Iris pigment epithelial cell (primary cell): Measurements from ENCODE around the gene MGAM2.

Experiments used
- DNase-seq: peaks from one replicate; pipeline ENCODE4 v3.0.0-alpha.2; 2011; ENCODE audit warnings: low read depth

MGAM2 gene

DNA sequence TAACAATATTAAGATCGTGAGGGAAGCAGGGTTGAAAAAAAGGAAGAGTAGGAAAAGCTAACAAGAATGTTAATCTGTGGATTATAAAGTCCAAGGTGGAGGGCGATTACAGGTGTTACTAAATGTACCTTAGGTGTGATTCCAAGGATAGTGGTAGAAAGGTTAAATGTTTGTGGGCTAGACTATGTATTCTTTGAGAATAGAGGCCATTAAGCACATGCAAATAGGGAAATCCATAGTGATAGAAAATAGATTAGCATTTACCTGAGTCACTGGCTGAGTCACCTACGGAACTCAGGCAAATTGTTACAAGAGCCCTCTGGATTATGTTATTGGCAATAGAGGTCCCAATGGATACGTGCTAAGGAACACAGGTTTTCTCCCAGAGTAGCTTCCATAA lies 9.0 kb downstream of the MGAM2 start:
- no peak for DNase-seq

DNA sequence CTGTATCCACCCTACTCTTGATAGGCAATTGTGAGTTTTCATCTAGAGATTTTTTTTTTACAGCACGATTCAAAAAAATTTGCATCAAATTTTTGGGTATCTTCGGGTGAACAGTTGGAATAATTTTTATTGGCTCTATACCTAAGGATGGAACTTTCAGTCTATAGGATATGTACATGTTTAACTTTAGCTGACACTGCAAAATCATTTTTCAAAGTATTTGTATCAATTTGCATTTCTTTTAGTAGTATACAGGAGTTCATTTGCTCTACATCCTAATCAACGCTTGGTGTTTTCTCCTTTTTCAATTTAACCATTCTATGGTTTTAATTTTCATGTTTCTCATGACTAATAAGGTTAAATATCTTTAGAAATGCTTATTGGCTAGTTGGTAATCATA lies 11.7 kb downstream of the MGAM2 start:
- no peak for DNase-seq

DNA sequence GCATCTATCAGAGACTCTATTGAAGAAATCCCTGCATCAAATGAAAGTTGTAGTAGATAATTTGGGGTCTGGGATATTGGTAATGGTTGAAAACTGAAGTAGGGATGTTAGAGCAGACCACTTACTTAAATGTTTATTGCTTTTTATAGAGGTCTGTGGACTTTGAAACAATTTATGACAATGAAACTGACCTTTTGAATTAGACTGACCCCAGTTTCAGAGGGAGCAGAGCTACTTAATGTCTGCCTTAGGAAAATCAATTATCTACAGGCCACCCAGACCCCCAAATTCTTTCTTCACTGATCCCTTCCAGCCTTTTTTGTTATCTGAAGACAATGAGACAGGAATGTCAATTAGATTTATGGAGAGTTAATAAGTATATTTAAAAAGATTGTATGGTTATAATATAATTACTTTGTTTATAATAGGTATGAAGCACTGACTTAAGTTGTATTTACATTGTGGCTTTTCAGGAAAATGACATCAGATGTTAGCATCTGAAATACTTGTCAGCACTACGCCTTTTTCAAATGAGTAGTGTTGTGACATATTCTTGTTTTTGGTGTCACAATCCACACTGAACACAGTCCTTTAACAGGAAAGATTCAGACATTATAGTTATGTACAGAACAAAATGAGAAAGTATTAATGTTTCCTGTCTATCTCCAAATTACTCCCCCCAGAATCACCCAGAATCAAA lies 13.9 kb downstream of the MGAM2 start:
- no peak for DNase-seq

DNA sequence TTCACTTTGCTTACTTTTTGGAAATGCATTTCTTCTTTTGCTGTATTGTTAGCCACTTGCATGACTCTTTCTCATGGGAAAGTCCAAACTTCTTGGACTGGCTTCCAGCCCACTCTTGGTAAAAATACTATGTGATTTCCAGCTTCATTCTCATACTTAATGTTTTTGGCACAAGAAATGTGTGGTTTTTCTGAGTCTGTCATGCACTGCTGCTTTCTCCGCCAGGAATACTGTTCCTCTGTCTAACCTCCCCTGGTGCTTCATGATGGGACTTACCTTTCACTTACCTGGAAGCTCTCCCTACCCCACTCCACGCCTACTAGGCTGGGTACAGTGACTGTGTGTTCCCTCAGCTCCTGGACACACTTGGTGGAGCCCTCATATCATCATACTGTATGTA lies 18.7 kb downstream of the MGAM2 start:
- no peak for DNase-seq

DNA sequence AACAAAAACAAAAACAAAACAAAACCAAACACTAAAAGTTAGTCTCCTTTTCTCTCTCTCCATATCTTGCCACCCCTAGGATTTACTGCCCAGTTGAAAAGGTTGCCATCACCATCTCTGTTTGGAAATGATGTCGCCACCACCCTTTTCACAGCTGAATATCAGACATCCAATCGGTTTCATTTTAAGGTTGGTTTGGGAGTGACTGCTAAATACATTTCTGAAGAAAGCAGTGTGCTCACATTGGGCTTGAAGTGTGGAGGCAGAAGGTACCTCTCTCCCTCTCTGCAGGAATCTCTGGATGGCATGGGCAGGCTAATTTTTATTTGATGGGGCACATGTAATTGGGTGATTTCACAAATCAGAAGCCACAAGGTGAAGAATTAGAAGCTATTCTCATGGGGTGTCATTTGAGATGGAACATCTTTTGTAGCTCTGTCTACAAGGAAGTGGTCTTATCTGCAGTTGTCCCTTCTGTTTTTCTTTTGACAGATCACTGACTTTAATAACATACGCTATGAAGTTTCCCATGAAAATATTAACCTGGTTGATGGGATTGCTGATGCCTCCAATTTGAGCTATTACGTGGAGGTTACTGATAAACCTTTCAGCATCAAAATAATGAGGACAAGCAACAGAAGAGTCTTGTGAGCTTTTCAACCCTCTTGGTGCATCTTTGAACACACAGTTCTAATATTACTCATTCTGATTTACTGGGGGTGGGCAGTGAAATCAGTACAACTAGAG lies 20.1 kb downstream of the MGAM2 start:
- no peak for DNase-seq

DNA sequence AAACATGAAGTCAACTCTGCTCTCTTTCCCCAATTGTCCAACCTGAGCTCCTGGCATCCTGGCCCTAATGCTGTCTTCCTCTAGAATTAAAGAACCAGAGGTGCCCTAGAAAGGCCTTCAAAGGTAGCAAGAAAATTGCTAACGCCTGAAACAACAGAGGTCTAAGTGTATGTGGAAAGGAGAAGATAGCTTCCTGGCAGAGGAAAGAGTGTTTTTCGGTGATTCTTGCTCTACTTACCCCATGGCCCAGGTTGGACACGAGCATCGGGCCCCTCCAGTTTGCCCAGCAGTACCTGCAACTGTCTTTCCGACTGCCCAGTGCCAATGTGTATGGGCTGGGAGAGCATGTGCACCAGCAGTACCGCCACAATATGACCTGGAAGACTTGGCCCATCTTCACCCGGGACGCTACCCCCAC lies 22.2 kb downstream of the MGAM2 start:
- no peak for DNase-seq

DNA sequence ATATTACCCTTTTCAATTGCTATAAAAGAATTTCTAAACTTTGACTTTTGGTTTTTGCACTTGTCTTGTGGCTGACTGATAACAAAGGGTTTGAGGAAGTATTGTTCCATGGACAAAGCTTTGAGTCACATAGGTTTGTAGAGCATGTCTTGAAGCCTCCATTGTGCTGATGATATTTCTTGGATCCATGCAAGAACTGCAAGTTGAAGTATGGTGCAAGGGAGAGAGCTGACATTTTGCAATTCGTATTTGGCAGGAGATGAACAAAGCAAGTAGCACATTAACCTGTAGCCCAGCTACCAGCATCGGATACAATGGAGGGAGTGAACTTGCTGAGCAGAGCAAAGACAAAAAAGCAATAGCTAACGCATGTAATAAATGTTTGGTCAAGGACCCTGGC lies 23.4 kb downstream of the MGAM2 start:
- no peak for DNase-seq

DNA sequence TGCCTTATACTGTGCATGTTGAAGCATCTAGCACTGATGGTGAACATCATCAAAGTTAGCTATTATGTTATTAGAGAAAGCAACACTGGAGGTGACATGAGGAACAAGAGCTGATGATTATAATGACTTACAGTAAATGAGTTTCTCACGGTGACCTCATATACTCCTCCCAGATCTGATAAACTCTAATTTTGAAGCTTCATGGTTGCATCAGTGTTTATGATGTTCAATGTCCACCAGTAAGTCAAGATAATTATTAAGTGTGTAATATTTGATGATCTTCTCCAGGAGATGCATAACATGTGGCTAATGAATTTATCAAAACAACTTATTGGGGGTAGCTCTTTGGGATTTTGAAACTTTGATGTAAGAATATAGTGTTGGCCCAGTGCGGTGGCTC lies 27.5 kb downstream of the MGAM2 start:
- DNase-seq, result no peak

DNA sequence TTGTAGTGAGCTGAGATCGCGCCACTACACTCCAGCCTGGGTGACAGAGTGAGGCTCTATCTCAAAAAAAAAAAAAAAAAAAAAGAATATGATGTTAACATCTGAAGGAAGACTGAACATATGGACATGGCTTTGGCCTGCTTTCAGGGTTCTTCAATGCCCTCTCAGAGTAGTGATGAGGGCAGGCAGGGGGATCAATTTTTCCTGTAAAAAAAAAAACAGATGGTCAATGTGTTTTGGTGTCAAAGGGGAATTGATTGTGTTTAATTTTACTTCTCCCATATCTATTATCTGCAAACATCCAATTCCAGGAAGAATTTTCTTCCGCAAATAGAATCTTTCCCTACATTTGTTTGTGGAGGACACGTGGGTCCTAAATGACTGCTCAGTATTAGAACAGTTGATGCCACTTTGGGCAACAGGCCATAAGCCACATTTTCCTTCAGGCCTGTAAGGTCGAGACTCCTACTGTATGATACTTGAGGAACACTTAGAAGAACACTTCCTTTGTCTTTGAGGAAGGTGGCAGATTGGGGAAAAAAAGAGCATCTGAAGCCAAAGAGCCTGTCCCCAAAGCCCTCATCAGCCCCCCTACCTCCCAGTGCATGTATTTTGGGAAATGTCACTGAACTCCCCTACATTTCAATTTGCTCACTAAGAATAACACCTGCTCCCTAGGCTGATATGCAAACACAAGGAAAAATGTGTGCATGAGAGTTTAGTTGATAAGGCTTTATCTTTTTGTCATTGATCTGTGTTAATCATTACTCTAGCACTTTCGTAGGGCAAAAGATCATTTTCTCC lies 28.3 kb downstream of the MGAM2 start:
- DNase-seq, result no peak

DNA sequence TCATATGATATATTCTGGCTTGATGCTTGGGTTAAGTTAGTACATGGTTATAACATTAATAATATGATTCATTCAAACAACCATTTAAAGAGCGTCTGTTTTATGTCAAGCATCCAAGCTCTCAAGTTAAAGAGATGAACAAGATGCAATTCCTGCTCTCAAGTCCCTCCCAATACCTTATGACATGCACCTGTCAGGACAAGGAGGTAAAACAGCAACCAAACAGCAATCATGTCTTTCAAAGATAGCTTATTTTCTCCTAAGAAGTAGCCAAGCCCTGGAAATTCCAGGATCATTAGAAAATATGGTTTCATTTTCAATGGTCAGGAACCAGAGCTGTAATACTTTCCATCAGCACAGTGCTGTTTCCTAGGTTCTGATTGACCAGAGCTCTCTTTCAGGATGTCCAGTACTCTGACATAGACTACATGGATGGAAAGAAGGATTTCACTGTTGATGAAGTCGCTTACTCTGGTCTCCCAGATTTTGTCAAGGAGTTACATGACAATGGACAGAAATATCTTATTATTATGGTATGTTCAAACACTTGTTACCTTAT lies 29.0 kb downstream of the MGAM2 start:
- DNase-seq, result no peak

DNA sequence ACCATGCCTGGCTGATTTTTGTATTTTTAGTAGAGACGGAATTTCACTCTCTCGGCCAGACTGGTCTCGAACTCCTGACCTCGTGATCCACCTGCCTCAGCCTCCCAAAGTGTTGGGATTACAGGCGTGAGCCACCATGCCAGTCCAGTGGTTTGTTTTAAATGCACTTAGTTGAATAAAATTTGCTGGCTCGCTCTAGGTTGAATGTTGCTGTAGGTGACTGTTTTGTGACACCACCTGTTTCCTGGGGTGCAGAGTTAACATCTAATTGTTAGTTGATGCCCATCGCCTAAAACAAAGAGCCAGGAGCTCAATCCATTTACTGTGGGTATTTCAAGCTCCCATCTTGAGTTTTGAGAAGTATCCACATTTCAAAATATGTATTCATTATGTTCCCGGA lies 31.2 kb downstream of the MGAM2 start:
- DNase-seq, result no peak

DNA sequence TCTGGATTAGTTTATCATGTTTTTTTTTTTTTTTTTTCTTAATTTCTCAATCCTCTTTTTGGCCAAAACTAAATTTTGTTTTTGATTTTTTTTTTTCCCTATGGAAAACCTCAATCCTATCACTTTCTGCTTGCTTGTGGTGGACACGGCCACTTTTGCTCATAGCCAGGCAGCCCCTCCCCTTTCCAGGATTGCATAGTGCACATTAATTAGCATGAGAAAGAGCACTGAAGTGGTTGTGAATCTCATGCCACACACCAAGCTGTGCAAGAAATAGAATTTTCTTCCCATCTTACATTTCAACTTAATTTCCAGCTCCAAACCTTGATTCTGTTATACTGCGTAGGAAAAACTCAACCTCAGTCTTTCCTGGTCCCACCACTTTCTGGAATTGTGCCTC lies 34.6 kb downstream of the MGAM2 start:
- no peak for DNase-seq

DNA sequence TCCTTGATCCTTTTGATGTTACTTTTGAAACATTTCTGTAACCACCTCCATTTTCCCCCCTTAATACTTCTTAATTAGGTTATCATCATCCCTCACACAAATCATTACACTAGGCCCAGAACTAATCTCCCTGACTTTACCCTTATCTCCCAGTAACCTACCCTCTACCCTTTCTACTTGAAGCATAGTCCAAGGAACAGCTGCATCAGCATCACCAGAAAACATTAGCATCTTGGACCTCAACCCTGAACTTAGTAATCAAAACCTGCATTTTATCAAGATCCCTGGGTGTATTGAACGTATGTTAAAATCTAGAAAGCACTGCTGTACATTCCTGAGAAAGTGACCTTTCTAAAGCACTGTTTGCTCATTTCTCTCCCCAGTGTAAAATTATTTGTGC lies 38.8 kb downstream of the MGAM2 start:
- no peak for DNase-seq

DNA sequence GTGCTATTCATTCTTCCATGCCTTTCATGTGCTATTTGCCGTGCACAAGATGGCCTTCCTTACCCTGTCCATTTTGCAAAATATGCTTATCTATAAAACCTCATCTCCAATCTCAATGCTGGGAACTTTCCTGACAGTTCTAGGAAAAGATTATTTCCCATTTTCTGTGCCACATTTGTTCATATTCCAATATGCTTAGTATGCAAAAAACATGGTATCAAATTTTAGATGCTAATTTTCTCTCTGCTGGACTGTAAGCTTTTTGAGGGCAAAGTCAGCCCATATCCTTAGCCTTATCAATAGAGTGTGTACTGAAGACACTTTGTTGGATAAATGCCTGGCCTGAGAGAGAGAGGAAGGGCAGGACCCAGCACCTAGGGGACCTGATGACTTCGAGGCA lies 39.4 kb downstream of the MGAM2 start:
- DNase-seq, result no peak

DNA sequence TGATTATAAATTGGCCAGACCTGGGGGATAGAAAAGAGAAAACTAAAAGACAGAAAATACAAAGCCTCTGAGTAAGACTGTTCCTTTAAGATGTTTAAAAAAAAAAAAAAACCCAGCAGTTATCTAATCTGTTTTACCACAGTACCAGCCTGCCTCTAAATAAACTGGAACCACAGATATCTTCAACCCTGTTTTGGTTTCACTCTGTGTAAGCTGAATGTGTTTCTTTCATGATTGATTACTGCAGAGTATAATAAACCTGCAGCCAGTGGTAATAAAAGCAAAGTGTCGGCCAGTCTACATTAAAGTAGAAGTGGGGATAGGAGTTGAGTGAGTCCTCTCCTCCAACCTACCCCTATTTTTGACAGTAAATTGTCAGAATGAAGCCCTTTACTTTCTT lies 40.6 kb downstream of the MGAM2 start:
- no peak for DNase-seq

DNA sequence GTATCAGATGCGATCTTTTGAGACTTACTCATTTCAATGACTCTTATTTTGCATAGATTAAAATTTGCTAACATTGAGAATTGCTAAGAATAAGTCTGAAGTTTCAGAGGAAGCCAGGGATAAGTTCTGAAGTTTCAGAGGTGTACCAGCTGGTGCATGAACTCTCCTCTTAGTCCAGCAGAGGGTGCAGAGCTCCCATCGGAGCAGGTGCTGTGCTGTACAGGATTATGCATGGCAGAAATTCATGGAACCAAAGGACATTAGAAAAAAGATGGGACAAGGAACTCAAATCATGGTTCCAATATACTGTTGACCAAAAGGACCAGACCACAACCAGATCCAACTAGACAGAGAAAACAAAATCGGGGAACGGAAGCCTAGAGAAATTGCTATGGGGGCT lies 41.9 kb downstream of the MGAM2 start:
- DNase-seq, result peak; percentile 11

DNA sequence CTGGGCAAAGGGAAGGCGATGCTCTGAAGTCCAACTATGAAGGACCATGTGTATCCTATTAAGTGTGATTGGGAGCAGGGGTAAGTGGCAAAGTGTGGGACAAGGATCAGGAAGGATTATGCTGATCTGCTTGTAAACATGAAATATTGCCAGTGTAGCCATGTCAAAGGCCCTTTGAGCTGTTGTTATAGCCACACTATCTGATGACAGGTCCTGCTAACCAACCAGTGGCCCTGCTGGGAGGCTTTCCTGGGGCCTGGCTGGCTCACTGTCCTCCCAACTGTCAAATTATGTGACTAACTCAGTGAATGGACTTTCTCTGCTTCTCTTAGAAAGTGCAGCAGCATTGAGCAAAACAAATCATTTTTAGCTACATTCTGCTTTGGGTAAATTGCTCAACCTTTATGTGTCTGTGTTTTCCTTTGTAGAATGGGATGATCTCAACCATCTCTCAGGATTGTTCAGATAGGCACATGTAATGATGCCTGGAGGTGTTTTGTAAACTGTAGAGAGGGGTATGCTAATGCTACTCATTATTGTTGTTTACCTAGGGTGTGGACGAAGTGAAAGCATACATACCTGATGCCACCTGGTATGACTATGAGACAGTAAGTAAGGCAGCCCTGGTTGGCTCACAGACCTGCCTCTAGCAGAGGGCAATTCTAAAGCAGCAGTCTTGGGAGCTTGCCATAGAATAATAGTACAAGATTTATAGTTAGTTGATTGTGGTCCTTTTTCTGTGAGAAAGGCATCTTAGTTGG lies 47.4 kb downstream of the MGAM2 start:
- DNase-seq, result no peak

DNA sequence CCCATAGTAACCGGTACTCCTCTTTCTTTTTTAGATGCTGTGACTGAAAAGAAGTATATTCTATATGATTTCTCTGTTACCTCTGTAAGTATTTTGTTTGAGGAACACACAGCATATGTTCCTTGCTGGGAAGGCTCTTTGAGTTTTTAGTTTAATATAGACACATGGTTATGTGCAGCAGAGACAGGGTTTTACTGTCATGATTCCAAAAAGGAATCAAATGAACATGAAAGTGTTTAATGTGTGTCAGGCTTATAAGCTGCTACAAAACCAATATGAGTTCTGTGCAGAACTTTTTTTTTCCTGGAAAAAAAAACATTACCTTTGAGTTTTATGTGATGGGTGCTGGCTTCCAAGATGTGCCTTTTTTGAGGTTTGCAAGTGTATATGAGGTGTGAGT lies 50.4 kb downstream of the MGAM2 start:
- DNase-seq, result no peak

DNA sequence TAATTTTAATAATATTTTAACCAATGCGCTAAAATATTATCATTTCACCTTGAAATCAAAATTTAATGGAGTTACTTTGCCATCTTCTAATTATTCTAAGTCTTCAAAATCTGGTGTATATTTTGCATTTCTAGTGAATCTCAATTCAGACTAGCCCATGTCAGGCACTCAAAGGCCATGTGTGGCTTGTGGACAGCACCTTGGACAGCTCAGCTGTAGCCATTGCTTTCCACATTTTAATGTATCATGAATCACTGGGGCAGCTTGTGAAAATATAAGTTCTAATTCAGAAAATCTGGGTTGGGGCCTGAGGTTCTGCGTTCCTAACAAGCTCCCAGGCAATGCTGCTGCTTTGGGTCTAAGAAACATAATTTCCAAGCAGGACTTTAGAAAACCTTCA lies 57.2 kb downstream of the MGAM2 start:
- DNase-seq, result peak; percentile 16

DNA sequence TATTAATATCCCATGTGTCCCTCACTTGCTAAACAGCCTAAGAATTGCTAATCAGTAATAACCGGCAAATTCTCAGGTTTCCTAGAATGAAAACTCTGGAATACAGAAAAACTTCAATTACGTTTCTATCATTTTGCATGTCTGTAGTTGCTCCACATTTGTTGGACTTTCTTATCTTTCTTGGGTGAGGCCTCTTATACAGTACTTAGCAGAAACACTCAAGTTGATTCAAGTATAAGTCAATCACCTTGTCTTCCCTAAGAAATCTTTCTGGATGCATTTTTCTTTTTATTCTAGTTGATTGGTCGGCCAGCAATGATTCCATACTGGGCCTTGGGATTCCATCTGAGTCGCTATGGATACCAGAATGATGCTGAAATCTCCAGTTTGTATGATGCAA lies 61.4 kb downstream of the MGAM2 start:
- DNase-seq, result no peak

DNA sequence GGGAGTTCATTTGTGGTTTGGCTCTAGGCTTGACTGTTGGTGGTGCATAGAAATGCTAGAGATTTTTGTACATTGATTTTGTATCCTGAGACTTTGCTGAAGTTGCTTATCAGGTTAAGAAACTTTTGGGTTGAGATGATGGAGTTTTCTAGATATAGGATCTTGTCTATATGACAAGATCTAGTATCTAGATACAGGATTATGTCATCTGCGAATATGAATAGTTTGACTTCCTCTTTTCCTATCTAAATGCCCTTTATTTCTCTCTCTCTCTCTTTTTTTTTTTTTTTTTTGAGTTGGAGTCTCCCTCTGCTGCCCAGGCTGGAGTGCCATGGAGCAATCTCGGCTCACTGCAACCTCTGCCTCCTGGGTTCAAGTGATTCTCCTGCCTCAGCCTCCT lies 62.9 kb downstream of the MGAM2 start:
- no peak for DNase-seq

DNA sequence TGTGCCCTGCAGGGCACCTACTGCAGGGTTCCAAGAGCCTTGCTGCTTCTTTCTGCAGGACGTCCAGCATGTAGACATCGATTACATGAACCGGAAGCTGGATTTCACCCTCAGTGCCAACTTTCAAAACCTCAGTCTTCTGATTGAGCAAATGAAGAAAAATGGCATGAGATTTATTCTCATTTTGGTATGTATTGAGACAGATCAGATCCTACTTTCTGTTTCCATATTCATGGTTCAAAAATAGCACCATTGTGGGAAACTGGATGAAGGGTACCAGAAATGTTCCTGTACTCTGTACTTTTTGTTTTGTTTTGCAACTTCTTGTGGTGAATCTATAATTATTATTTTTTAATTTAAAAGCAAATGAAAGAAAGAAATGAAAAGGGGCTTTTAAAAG lies 64.1 kb downstream of the MGAM2 start:
- DNase-seq, result no peak
